Activated T-cell treated with anti-CD3 and anti-CD28 coated beads, Interleukin-2, amount 50 U/mL, for 4 hours (primary cell): Measurements from ENCODE around the gene CTTN. TPM values are rescaled to one million over a fixed set of nuclear protein-coding genes. Genes with fewer than 3 reads are reported as not detected.
"Not testable (repeated sequence)": the region's sequence is repeated elsewhere in the genome, so short reads cannot be mapped to it uniquely, and the experiment has no call there.

Experiments
- ATAC-seq, 2 donors: fragments of 200-7000 bp; cut with Tn5 transposase; one replicate each; pipeline ENCODE4 v1.10.0; 2021
- DNase-seq: peaks from one replicate; pipeline ENCODE4 v3.0.0-alpha.2; 2020
- H3K27me3 Mint-ChIP-seq: one replicate; pipeline ENCODE4 v1.8.0; 2021; ENCODE audit warnings: low read depth, mixed read lengths
- H3K36me3 Mint-ChIP-seq: one replicate; pipeline ENCODE4 v1.8.0; 2022; ENCODE audit warnings: mixed read lengths; ENCODE audit not compliant: insufficient read depth
- H3K4me1 Mint-ChIP-seq: one replicate; pipeline ENCODE4 v1.8.0; 2021; ENCODE audit warnings: low read depth, mixed read lengths
- H3K4me3 Mint-ChIP-seq: one replicate; pipeline ENCODE4 v1.8.0; 2021; ENCODE audit warnings: mild to moderate bottlenecking, moderate library complexity, mixed read lengths
- H3K9me3 Mint-ChIP-seq: one replicate; pipeline ENCODE4 v1.8.0; 2021; ENCODE audit warnings: mixed read lengths
- total RNA-seq, 3 donors: library from RNA; stranded (reverse); gene quantifications; one replicate each; pipeline ENCODE4 v1.2.1, GENCODE V29; 2021

Gene CTTN
- total RNA-seq, 3 donors from 2014 or later, result 56.5 to 59.1 (median 57.5) TPM

DNA sequence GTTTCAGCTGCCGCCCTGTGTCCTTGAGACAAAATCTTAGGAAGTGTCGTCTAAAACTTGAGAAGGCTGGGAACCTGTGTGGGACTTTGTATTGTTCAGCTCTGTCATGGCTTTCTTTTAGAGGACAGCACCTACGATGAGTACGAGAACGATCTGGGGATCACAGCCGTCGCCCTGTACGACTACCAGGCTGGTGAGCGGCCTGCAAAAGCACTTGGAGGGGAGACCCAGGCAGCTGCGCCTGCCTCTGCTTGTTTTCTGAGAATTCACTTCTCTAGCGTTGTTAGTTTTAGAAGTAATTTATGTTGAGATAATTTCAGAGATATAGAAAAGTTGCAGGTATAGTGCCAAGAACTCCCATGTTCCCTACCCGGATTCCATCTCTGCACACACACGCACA is 35.2 kb downstream of the CTTN start:
- no peaks in the 10 kb centered on the region for H3K4me1 Mint-ChIP-seq
- no peak for ATAC-seq
- peaks cover 13% of the 10 kb centered on the region for H3K36me3 Mint-ChIP-seq
- no peak for DNase-seq
- no peaks in the 10 kb centered on the region for H3K9me3 Mint-ChIP-seq
- peaks cover 11% of the 10 kb centered on the region for H3K27me3 Mint-ChIP-seq
- H3K4me3 Mint-ChIP-seq, result no peak overlapping the region

DNA sequence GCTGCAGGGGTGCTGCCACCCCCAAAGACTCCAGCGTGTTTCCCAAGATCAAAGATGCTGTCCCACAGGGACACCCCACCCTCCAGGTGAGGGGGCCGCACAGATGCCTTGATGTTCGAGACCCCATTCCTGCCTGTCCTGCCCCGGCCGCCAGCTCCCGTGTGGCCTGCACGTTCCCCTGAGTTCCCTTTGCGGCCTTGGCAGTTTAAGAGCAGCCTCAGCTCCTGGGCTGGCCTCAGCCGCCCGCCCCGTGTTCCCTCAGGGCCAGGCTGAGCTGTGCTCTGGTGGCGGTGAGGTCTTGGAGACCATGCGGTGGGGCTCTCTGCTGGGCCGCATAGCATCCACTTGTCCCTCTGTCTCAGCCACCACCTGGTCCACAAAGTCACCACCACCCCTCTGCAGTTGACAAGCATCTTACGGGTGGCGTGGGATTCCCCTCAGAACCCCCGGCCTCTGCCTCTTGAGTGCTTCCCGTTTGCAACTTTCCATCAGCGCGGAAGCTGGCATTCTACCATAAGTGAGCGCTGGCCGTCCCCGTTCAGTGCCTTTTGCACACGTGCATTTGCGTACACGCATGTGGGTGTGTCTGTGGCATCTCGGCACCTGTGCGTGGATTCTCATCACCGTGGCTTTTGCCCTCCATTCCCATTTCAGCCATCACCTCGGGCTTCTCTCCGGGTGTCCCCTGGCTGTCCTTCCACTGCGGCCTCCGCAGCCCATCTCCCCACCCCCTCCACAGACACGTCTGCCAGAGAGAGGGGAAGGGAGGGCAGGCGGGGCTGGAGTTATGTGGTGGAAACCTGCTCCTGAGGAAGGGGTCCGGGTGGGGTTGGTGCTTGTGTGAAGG is 35.9 kb downstream of the CTTN start:
- Mint-ChIP-seq H3K27me3 (peaks cover 8% of the 10 kb centered on the region), H3K36me3 (peaks cover 13% of the 10 kb centered on the region), H3K9me3 (no peaks in the 10 kb centered on the region), H3K4me1 (no peaks in the 10 kb centered on the region), H3K4me3 (no peak overlapping the region)
- ATAC-seq, result no peak
- DNase-seq, result no peak

DNA sequence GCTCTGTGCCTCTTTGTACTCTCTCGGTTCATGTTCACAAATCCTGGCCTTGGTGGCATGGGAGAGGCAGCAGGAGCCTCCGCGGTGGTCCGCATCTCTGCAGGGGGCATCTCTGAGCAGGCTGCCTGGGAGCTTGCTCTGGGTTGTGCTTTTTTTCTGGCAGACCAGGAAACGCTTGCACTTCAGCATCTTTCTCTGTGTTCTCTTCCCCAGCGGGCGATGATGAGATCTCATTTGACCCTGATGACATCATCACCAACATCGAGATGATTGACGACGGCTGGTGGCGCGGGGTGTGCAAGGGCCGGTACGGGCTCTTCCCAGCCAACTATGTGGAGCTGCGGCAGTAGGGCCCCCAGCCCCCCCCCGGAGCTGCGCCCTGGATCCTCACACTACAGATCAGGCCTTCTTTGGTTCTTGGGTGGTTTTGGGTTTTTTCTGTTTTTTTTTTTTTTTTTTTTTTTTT is 36.5 kb downstream of the CTTN start:
- DNase-seq (no peak), ATAC-seq (no peak)
- no peaks in the 10 kb centered on the region for H3K9me3 Mint-ChIP-seq
- no peaks in the 10 kb centered on the region for H3K4me1 Mint-ChIP-seq
- peaks cover 8% of the 10 kb centered on the region for H3K27me3 Mint-ChIP-seq
- H3K4me3 Mint-ChIP-seq, result no peak overlapping the region
- peaks cover 13% of the 10 kb centered on the region for H3K36me3 Mint-ChIP-seq

GRCh38 chr11:70435361-70435760 is 37.0 kb downstream of the CTTN start:
- no peaks in the 10 kb centered on the region for H3K4me1 Mint-ChIP-seq
- H3K36me3 Mint-ChIP-seq, result peaks cover 13% of the 10 kb centered on the region
- ATAC-seq, result no peak
- no peaks in the 10 kb centered on the region for H3K9me3 Mint-ChIP-seq
- DNase-seq, result no peak
- no peak overlapping the region for H3K4me3 Mint-ChIP-seq
- peaks cover 8% of the 10 kb centered on the region for H3K27me3 Mint-ChIP-seq

DNA sequence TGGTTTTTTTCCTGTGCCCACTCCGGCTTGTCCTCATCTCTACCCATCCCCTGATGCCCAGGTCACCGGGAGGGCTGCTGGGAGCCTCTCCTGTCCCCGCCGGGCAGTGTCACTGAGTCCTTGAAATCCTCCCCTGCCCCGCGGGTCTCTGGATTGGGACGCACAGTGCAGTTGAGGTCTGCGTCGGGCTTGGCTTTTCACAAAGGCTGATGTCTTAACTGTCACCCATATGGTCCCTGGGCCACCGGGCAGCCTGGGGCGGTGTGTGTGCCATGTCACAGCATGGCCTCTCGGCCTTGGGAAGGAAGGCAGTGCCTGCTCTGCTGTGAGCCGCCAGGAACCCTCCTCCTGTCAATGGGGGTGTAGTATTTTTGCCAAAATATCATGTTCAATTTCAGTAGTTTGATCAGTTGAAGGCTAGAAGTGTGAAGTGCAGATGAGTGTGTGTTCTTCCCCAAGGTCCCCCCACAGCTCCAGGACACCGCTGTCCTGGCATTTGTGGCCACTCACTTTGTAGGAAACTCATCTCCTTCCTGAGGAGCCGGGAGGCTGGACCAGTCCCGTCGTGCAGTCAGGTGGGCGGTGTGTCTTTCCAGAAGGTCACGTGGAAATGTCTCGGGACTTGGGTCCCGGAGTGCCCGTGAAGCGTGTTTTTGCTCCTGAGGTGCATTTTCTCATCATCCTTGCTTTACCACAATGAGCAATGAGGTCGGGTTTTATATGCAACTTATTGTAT is 37.6 kb downstream of the CTTN start:
- Mint-ChIP-seq H3K36me3 (peaks cover 13% of the 10 kb centered on the region), H3K27me3 (peaks cover 8% of the 10 kb centered on the region), H3K9me3 (no peaks in the 10 kb centered on the region), H3K4me3 (no peak overlapping the region), H3K4me1 (no peaks in the 10 kb centered on the region)
- DNase-seq (no peak), ATAC-seq (no peak)

- H3K27me3 Mint-ChIP-seq, result peaks cover 10% of the 10 kb centered on the region
- DNase-seq (no peak), ATAC-seq (no peak)
- H3K36me3 Mint-ChIP-seq, result peaks cover 13% of the 10 kb centered on the region
- no peaks in the 10 kb centered on the region for H3K4me1 Mint-ChIP-seq
- H3K4me3 Mint-ChIP-seq, result no peak overlapping the region
- no peaks in the 10 kb centered on the region for H3K9me3 Mint-ChIP-seq
These were observed 38.2 kb downstream of the CTTN start for GRCh38 chr11:70436501-70436860.

- Mint-ChIP-seq H3K4me1 (no peaks in the 10 kb centered on the region), H3K4me3 (no peak overlapping the region), H3K27me3 (peaks cover 7% of the 10 kb centered on the region), H3K9me3 (no peaks in the 10 kb centered on the region), H3K36me3 (peaks cover 10% of the 10 kb centered on the region)
- ATAC-seq (no peak), DNase-seq (no peak)
These were observed 38.9 kb downstream of the CTTN start for GRCh38 chr11:70437111-70437784.

- Mint-ChIP-seq H3K9me3 (no peaks in the 10 kb centered on the region), H3K27me3 (peaks cover 17% of the 10 kb centered on the region), H3K4me1 (no peaks in the 10 kb centered on the region), H3K36me3 (peaks cover 3% of the 10 kb centered on the region), H3K4me3 (no peak overlapping the region)
- no peak for DNase-seq
- ATAC-seq, result no peak
These were observed 41.9 kb downstream of the CTTN start for GRCh38 chr11:70440206-70440605.

- Mint-ChIP-seq H3K9me3 (peaks cover 10% of the 10 kb centered on the region), H3K36me3 (peaks cover 3% of the 10 kb centered on the region), H3K4me3 (no peak overlapping the region), H3K27me3 (peaks cover 20% of the 10 kb centered on the region), H3K4me1 (no peaks in the 10 kb centered on the region)
- ATAC-seq (no peak), DNase-seq (no peak)
These were observed 45.4 kb downstream of the CTTN start for GRCh38 chr11:70443773-70444030.

- H3K4me3 Mint-ChIP-seq, result no peak overlapping the region
- no peak for DNase-seq
- H3K27me3 Mint-ChIP-seq, result peaks cover 20% of the 10 kb centered on the region
- H3K36me3 Mint-ChIP-seq, result peaks cover 3% of the 10 kb centered on the region
- no peak for ATAC-seq
- no peaks in the 10 kb centered on the region for H3K4me1 Mint-ChIP-seq
- H3K9me3 Mint-ChIP-seq, result peaks cover 24% of the 10 kb centered on the region
These were observed 46.8 kb downstream of the CTTN start for GRCh38 chr11:70445091-70445490.

DNA sequence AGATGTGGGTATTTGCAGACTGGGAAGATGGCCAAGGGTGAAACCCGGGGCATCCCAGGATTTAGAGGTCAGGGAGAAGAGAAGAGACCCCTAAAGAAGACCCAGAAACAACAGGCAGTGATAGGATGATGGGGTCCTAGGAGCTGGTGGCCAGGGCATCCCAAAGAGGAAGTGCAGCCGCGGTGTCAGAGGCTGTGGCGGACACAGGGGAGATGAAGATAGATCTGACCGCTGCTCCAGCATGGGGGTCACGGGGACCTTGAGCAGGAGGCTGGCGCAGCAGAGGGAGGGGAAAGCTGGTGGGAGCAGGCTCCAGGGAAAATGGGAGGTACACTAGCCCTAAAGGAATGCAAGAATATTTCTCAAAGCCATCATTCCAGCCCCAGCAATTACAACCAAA is 47.3 kb downstream of the CTTN start:
- peaks cover 20% of the 10 kb centered on the region for H3K27me3 Mint-ChIP-seq
- ATAC-seq (no peak), DNase-seq (no peak)
- H3K4me3 Mint-ChIP-seq, result no peak overlapping the region
- peaks cover 3% of the 10 kb centered on the region for H3K36me3 Mint-ChIP-seq
- no peaks in the 10 kb centered on the region for H3K4me1 Mint-ChIP-seq
- peaks cover 29% of the 10 kb centered on the region for H3K9me3 Mint-ChIP-seq

GRCh38 chr11:70448983-70449567 is 50.7 kb downstream of the CTTN start:
- ATAC-seq, result no peak
- Mint-ChIP-seq H3K27me3 (peaks cover 9% of the 10 kb centered on the region), H3K9me3 (peaks cover 29% of the 10 kb centered on the region), H3K36me3 (peaks cover 3% of the 10 kb centered on the region), H3K4me1 (no peaks in the 10 kb centered on the region), H3K4me3 (no peak overlapping the region)
- no peak for DNase-seq

DNA sequence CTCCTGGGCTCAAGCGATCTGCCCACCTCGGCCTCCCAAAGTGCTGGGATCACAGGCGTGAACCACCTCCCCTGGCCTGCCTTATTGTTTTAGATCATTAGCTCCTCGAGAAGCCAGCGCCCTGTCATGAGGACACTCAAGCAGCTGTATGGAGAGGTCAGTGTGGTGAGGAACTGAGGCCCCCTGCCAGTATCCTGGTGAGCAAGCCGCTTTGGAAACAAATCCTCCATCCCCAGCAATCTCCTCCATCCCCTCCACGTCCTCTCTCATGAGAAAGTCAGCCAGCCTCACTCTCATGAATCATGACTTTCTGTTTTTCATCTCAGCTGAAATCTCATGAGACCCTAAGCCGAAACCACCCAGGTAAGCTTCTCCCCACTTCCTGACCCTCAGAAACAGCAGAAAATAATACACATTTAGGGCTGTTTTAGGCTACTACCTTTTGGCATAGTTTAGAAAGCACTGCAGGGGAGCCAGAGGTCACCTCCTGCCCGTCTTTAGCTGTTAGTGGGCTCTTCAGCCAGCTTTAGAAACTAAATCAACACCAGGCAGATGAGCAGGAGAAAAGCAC is 56.0 kb downstream of the CTTN start:
- peaks cover 13% of the 10 kb centered on the region for H3K9me3 Mint-ChIP-seq
- peaks cover 3% of the 10 kb centered on the region for H3K27me3 Mint-ChIP-seq
- DNase-seq (no peak), ATAC-seq (no peak)
- no peak overlapping the region for H3K4me3 Mint-ChIP-seq
- H3K4me1 Mint-ChIP-seq, result no peaks in the 10 kb centered on the region
- no peaks in the 10 kb centered on the region for H3K36me3 Mint-ChIP-seq

- not testable (repeated sequence) for H3K4me1 Mint-ChIP-seq, H3K27me3 Mint-ChIP-seq, H3K36me3 Mint-ChIP-seq, H3K9me3 Mint-ChIP-seq, H3K4me3 Mint-ChIP-seq, ATAC-seq, DNase-seq
These were observed 56.5 kb downstream of the CTTN start for GRCh38 chr11:70454811-70455210.
